GM18907 (cell line): ENCODE measurements around the gene KRTAP5-7.
"Not testable (repeated sequence)": the region's sequence is repeated elsewhere in the genome, so short reads cannot be mapped to it uniquely, and the experiment has no call there.

Experiments used
- ATAC-seq: cut with Tn5 transposase; IDR thresholded peaks from one replicate; pipeline ENCODE4 v1.9.1; 2021; ENCODE audit warnings: mild to moderate bottlenecking, moderate library complexity; ENCODE audit not compliant: unreplicated experiment

KRTAP5-7 gene, protein sequence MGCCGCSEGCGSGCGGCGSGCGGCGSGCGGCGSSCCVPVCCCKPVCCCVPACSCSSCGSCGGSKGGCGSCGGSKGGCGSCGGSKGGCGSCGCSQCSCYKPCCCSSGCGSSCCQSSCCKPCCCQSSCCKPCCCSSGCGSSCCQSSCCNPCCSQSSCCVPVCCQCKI

DNA sequence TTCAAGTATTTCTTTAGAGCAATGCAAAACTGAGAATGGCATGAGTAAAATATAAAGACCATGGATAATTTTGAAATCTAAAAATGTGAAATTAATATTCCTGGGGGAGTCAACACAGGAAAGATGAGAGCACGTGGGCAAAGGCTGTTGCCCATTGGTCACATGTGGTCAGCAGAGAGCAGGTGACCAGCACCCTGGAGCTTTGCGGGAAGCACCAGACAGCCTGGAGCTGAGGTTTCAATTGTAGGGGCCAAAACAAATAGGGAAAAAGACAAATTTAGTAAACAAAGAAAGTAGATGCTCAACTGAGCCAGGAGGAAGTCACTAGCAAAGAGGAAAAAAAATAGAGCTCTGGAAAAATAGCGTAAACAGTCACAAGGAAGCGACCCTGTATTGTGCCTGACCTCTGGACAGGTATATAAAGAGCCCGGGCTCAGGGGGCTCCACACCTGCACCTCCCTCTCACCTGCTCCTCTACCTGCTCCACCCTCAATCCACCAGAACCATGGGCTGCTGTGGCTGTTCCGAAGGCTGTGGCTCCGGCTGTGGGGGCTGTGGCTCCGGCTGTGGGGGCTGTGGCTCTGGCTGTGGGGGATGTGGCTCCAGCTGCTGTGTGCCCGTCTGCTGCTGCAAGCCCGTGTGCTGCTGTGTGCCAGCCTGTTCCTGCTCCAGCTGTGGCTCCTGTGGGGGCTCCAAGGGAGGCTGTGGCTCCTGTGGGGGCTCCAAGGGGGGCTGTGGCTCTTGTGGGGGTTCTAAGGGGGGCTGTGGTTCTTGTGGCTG lies at the start of gene KRTAP5-7:
KRTAP5-7 (plus strand) TSS at position 472 of the 780 bp plus-strand sequence; CDS start at position 506, 34 bp downstream.
- ATAC-seq, result not testable (repeated sequence)

DNA sequence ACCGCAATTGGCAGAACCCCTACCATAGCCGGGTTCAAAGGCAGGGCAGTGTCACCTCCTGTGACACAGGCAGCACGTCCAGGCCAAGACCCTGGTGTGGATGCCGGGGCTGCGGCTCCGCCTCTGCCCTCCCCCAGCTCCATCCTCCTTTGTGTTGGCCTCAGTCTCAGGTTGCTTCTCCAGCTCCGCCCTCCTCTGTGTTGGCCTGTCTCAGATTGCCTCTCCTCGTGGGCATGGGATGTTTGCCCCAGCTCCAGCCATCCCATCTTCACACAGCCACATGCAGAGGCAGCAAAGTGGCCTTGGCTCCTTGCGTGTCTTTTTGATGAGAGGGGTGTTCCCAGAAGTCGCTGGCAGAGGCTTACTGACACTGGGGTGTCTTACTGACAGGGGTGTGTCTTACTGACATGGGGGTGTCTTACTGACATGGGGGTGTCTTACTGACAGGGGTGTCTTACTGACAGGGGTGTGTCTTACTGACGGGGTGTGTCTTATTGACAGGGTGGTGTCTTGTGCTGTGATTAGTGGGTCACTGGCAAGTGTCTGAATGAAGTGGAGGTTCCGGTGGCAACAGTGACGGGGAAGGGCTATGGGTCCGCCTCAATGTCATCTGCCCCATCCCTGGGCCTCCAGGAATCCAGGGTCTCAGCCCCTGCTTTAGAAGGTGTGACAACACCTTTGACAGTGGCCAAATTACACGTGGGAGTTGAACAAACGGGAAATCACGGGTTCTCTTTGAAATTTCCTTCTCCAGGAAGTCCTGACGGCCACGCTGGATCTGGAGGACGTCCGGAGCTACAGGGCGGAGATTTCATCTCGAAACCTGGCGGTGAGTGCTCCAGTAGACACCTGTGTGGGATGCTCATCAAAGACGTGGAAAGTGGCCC lies 49.2 kb upstream of the KRTAP5-7 start:
- ATAC-seq, result no peak

DNA sequence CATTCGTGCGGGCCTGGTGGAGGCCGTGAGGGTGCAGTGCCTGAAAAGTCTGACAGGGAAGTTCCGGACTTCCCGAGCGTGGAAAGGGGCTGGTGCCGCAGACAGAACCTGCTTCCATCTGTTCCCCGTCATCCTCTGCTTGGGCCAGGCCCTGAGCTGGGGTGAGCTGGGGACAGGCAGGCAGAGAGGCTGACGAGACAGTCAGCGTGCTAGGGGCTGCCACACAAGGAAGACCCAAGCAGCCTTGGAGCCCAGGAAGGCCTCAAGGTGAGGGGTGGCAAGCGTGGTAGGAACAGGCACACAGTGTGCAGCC lies 48.6 kb upstream of the KRTAP5-7 start:
- ATAC-seq, result no peak

DNA sequence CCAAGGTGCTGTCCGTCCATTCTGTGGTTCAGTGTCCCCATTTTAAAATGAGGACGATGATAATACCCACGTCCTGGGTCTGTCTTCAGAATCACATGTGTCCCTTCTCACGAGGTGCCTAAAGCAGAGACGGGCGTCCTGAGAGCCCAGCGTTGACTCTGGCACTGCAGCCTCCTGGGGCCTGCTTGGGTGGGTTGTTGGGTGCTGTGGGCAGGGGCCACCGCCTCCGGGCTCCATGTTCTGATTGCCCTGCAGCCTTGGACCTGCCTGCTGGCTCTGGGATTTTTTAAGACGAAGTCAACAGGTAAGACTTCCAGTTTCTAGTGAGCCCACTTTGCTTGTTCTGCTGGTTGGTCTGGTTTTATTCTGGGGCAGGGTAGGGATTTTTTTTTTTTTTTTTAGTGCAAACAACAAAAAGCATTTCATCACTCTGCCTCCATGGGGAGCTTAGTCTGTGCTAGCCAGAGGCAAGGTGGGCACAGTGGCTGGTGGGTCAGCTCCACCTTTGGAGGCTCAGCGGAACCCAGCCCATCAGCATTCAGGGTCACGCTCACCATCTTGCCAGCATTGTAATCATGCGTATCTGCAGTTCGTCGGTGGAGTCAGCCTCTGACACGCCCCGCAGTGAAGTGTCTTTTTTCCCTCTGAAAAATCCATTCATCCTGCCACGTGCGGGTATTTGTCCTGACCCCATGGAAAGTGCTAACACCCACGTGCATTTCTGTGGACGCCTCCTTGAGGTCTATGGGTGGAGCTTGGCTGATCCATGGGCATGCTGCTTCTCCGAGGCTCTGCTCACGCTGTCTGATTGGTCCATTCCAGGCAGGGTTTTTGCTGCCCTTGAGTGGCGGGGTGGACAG lies 45.7 kb upstream of the KRTAP5-7 start:
- ATAC-seq, result no peak

DNA sequence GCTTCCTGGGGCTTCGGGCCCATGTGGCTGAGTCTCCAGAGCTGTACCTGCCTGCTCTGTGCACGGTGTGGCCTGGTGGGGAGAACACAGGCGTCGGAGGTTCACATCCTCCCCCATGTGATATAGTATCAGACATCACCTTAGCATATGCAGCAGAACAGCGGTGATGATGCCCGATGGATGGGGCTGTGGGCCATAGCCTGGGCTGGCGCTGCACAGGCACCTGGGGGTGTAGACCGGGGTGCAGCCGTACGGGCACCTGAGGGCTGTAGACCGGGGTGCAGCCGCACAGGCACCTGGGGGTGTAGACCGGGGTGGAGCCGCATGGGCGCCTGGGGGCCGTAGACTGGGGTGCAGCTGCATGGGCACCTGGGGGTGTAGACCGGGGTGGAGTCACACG lies 44.9 kb upstream of the KRTAP5-7 start:
- ATAC-seq, result no peak

DNA sequence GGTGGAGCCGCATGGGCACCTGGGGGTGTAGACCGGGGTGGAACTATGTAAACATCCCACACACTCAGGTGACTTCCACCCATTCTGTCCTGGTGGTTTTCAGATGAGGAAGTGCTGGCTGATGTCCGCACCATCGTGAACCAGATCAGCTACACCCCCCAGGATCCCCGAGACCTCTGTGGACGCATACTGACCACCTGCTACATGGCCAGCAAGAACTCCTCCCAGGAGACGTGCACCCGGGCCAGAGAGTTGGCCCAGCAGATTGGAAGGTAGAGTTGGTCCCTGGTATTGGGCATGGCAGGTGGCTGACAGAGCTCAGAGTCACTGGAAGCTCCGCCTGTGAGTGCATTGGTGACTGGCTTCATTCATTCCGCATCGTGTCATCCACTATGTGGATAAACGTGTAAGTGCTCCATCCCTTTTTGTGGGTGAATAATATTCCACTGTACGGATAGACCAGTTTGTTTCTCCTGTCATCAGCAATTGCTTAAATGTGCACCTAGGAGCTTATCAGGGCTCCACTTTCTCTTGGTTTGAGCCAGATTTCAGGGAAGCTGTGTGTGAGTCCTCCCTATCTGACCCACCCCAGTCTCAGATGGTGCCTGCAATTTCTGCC lies 44.2 kb upstream of the KRTAP5-7 start:
- ATAC-seq, result no peak

DNA sequence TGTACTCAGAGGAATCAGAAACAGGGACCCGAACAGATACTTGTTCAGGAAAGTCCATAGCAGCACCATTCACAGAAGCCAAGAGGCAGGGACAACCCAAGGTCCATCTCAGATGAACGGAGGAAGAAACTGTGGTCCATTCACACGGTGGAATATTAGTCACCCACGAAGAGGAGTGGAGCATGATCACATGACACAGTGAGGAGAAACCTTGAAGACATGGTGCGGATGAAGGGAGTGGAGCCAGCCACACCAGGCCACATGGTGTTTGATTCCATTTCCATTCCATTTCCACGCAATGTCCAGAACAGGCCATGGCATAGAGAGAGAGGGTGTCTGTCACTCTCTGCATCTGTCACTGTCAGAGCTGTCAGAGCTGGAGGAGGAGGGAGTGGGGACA lies 43.4 kb upstream of the KRTAP5-7 start:
- ATAC-seq, result no peak

DNA sequence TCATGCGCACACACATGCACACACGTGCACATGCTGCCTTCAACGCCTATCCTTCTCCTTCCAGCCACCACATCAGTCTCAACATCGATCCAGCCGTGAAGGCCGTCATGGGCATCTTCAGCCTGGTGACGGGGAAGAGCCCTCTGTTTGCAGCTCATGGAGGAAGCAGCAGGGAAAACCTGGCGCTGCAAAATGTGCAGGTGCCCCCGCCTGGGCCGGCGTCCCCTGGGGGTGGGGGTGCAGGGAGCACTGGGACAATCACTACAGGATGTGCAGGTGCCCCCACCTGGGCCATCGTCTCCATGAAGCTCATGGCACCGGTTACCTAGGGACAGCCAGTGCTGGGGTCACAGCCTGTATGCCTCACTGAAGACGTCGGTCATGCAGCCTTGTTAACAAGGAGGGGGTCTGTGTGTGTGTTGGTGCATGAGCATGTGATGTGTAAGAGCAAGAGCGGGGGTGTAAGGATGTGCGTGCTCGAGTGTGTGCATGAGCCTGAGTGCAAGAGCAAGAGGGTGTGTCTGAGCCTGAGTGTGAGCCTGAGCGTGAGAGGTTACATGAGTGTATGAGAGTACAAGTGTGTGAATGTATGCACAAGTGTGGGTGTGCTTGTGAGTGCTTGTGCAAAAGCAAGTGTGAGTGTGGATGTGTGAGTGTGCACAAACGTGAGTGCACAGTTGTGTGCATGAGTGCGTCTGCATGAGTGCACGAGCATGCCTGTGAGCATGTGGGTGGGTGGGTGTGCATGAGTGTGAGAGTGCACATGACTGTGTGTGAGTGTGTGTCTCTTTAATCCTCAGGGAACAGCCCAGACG lies 42.6 kb upstream of the KRTAP5-7 start:
- no peak for ATAC-seq

DNA sequence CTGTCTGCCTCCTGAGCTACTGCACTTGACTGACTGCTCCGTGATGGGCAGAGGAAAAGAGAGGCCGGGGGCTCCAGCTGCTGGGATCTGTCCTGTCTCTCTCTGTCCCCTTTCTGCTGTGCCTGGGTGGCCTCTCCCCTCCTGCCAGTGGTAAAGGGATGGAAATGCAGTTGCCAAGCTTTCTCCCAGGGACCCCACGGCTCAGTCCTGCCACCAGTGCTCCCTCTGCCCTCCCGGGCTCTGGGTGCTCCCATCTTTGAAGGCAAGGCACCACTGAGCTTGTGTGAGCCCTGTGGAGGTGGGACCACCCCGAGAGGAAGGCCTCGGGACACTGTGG lies 42.0 kb upstream of the KRTAP5-7 start:
- no peak for ATAC-seq

DNA sequence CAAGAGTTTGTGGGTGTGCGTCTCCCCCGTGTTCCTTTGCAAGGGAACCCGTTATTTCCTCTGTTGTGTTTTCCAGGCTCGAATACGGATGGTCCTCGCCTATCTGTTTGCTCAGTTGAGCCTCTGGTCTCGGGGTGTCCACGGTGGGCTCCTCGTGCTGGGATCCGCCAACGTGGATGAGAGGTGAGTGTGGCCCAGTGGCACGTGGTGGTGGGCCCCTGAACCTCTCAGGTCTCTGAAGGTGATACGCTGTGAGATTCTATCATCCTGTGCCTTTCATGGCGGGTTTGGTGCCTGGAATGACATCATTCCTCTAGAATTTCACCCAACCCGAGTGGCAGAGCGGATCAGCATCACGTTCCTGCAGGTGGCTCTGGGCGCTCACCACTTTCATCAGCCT lies 41.6 kb upstream of the KRTAP5-7 start:
- no peak for ATAC-seq

DNA sequence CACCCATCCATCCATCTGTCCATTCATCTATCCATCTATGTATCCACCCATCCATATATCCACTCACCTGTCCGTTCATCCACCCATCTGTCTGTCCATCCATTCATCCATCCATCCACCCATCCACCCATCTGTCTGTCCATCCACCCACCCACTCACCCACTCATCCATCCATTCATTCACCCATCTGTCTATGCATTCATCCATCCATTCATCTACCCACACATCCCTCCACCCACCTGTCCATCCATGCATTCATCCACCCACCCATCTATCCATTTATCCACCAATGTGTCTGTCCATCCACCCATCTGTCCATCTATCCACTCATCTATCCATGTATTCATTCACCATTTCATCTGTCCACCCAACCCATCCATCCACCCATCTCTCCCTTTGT lies 40.7 kb upstream of the KRTAP5-7 start:
- no peak for ATAC-seq

DNA sequence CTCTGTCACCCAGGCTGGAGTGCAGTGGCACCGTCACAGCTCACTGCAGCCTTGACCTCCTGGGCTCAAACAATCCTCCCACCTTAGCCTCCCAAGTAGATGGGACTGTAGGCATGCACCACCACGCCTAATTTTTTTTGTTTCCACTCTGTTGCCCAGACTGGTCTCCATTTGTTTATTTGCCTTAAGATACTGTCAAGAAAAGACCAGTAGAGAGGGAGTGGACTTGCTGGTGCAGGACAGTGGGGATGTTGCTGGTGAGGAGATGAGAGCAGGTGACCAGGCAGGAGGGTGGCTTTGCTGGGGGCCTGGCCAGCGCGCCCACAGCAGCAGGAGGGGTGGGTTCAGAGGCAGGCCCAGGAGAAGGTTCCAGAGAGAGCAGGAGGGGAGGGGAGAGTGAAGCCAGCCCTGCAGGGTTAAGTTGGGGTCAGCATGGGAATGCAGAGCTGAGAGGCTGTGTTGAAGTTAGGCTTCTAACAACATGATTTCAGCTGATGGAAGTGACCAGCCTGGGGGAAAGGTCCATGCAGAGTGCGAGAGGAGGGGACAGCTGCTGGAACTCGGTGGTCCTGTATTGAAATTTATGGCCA lies 38.3 kb upstream of the KRTAP5-7 start:
- ATAC-seq, result no peak

DNA sequence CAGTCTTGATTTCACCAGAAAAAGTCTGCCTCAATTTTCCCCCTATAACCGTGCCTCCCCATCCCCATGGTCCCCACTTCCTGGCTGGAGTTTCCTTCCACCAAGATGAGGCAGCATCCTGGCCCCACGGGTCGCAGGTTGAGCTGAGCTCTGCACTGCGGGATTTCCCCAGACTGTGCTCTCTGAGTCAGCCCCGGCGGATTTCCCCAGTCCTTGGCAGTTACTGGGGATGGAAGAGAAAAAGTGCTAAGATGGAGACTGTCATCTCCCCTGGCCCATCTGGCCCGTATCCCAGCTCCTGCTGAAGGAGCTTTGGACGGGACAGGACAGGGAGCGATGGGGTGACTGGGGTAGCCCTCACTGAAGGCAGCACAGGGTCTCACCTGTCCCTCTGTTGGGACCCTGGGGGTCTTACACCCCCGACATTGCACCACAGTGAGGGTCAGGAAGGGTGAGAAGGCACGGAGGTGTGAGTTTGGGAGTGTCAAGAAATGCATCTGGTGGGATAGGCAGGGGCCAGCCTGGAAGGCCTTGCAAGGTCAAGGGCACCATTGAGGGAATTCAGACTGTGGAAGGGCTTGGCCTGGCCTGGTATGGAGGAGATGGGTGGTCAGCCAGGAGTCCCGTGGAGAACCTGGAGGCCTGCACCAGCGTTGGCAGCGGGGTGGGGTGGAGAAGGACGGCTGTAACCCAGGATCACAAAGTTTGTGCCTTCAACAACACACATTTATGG lies 37.6 kb upstream of the KRTAP5-7 start:
- no peak for ATAC-seq

DNA sequence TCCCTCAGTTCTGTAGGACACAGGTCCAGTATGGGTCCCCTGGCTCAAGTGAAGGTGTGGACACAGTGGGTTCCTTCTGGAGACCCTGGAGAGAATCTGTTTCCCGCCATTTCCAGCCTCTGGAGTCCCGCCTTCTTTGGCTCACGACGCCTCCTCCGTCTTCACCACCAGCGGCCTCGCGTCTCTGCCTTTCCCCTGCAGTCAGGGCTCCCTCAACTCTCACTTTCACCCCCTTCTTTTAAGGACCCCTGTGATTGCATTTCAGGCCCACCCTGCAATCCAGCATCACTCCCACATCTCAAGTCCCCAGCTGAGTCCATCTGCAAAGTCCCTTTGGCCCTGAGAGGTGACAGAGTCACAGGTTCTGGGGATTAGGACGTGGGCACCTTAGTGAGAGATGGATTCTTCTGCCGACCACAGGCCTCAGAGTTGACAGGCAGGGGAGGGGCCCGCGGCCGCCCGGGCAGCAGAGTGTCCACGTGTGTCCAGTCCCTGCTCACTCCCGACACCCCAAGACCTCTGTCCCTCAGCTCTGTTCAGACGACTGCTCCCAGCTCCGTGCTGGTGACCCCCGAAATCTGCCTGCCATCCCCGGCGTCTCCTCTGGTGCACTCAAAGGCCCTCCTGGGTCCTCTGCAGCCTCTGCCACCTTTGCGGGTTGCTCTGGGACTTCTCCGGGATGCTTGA lies 36.9 kb upstream of the KRTAP5-7 start:
- ATAC-seq, result no peak

DNA sequence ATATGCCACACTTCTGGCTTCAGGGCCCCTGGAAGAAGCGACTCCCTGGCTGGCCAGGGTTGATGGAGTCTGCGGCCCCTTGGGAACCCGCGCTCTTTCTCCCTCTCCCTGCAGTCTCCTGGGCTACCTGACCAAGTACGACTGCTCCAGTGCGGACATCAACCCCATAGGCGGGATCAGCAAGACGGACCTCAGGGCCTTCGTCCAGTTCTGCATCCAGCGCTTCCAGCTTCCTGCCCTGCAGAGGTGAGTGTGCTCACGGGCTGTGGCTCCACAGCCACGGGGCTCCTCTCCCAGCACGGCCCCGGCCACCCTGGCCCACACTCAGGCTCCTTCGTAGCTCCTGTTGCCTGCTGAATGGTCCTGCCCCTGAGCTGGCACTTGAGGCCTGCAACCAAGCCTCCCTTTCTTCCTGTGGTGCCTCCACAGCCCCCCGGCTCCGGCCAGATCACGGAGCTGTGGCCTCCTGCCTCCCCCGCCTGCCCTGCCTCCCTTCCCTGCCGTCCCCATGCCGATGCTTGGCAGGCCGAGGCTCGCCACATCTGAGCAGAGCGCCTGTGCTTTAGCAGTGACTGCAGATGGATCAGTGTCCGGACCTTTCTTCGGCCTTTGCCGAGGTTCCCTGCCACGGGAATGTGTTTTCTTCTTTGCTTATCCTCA lies 36.2 kb upstream of the KRTAP5-7 start:
- no peak for ATAC-seq

DNA sequence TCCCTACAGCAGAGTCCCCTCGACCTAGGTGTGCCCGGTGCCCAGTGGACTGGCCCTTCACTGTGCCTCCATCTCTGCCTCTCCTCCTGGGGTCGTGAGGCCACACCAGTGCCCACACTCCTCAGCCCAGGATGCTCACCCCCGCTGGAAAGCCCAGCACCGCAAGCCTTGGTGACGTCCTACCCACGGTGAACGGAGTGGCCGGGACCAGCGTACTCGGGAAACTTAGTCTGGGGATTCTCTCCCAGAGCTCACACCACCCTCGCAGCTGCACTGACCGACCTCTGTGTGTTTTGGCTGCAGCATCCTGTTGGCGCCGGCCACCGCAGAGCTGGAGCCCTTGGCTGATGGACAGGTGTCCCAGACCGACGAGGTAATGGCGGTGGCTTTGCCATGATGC lies 35.5 kb upstream of the KRTAP5-7 start:
- ATAC-seq, result no peak

DNA sequence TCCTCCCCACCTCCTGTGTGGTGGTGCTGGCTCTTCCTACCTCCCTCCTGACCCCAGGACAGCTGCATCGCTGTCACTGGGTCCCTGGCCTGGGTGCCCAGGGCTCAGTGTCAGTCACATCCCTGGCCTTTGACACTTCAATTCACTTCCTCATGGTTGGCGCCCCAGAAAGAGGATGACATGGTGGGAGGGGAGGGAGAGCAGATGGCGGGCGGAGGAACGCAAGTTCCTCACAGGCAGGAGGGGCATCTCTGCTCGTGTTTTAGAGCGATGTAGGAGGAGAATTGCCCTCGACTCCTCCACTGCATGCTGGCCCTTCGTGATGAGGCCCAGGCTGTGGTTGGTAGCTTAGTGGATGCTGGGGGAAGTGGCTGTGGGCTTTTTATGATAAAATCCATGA lies 35.1 kb upstream of the KRTAP5-7 start:
- no peak for ATAC-seq
